ENCODE measurements around the gene MRPL28. TPM values are rescaled to one million over a fixed set of nuclear protein-coding genes. Genes with fewer than 3 reads are reported as not detected.

Gene MRPL28
- total and polyA plus RNA-seq, 2 experiments from 2014 or later = 88.1 to 126 TPM

DNA sequence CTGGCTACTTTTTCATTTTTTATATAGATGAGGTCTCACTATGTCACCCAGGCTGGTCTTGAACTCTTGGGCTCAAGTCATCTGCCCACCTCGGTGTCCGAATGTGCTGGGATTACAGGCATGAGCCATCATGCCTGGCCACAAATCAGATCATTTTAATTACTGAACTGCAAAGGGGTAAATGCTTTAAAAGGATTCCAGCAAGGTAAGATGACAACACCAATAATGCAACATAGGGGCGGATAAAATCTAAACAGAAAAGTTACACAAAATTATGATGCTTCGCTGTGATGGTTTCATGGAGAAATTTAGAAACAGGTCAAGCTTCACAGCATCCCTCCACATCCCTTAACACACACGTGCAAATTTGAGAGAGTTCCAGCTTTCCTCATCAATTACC is 50.1 kb downstream of the MRPL28 start:
- no peaks in the 10 kb centered on the region for H3K27me3 ChIP-seq
- no peak for DNase-seq (ENCODE audit: low spot score)
- no peaks in the 10 kb centered on the region for H3K4me1 ChIP-seq (ENCODE audit: insufficient read depth)
- no peaks in the 10 kb centered on the region for H3K9me2 ChIP-seq (replicated peaks; ENCODE audit: insufficient read depth)
- no peaks in the 10 kb centered on the region for H3K36me3 ChIP-seq (replicated peaks; ENCODE audit: insufficient read depth, low read depth)
- no peaks in the 10 kb centered on the region for H3K9me3 ChIP-seq (ENCODE audit: low read depth)
- whole genome bisulfite sequencing (ENCODE audit: low lambda C conversion rate, missing lambda C conversion rate) = 97% methylated on average over 5 of the region's 5 CpGs
- no peak for TF ChIP-seq EZH2phosphoT487 (IDR thresholded peaks at IDR 0.05; ENCODE audit: low read depth, severe bottlenecking, unreplicated experiment)
- TF ChIP-seq EZH2 (IDR thresholded peaks at IDR 0.05; ENCODE audit: borderline replicate concordance) = no peak
- TF ChIP-seq, protein P1, sequence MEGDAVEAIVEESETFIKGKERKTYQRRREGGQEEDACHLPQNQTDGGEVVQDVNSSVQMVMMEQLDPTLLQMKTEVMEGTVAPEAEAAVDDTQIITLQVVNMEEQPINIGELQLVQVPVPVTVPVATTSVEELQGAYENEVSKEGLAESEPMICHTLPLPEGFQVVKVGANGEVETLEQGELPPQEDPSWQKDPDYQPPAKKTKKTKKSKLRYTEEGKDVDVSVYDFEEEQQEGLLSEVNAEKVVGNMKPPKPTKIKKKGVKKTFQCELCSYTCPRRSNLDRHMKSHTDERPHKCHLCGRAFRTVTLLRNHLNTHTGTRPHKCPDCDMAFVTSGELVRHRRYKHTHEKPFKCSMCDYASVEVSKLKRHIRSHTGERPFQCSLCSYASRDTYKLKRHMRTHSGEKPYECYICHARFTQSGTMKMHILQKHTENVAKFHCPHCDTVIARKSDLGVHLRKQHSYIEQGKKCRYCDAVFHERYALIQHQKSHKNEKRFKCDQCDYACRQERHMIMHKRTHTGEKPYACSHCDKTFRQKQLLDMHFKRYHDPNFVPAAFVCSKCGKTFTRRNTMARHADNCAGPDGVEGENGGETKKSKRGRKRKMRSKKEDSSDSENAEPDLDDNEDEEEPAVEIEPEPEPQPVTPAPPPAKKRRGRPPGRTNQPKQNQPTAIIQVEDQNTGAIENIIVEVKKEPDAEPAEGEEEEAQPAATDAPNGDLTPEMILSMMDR (IDR thresholded peaks at IDR 0.05; ENCODE audit: poor library complexity) = no peak
- H3K79me2 ChIP-seq = peaks cover 97% of the 10 kb centered on the region
- H3K27ac ChIP-seq = no peak overlapping the region
- H3K4me2 ChIP-seq = no peak overlapping the region
- peaks cover 41% of the 10 kb centered on the region for H4K20me1 ChIP-seq (ENCODE audit: insufficient read depth, poor library complexity, severe bottlenecking)
- no peak overlapping the region for H2AFZ ChIP-seq
- H3K4me3 ChIP-seq = no peak overlapping the region

DNA sequence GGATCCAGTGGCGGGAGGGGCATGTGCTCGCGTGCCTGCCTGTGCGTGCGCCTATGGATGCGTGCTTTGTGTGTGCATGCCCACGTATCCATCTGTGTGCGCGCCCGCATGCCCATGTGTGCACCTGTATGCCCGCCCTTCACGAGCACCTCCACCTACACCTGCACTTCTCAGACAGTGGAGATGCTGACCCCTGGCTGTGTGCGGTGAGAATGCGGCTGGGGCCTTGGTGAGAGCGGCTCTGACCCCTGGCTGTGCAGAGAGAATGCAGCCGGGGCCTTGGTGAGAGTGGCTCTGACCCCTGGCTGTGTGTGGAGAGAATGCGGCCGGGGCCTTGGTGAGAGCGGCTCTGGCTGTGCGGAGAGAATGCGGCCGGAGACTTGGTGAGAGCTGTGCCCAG is 51.7 kb downstream of the MRPL28 start:
- H3K9me3 ChIP-seq (ENCODE audit: low read depth) = no peaks in the 10 kb centered on the region
- H3K27ac ChIP-seq = no peak overlapping the region
- no peaks in the 10 kb centered on the region for H3K36me3 ChIP-seq (replicated peaks; ENCODE audit: insufficient read depth, low read depth)
- H3K4me1 ChIP-seq (ENCODE audit: insufficient read depth) = no peaks in the 10 kb centered on the region
- H4K20me1 ChIP-seq (ENCODE audit: insufficient read depth, poor library complexity, severe bottlenecking) = peaks cover 34% of the 10 kb centered on the region
- no peaks in the 10 kb centered on the region for H3K9me2 ChIP-seq (replicated peaks; ENCODE audit: insufficient read depth)
- H3K4me2 ChIP-seq = no peak overlapping the region
- peaks cover 92% of the 10 kb centered on the region for H3K79me2 ChIP-seq
- no peaks in the 10 kb centered on the region for H3K27me3 ChIP-seq
- H2AFZ ChIP-seq = no peak overlapping the region
- DNase-seq (ENCODE audit: low spot score) = no peak
- no peak for TF ChIP-seq EZH2phosphoT487 (IDR thresholded peaks at IDR 0.05; ENCODE audit: low read depth, severe bottlenecking, unreplicated experiment)
- TF ChIP-seq EZH2 (IDR thresholded peaks at IDR 0.05; ENCODE audit: borderline replicate concordance) = no peak
- TF ChIP-seq, protein P1 (IDR thresholded peaks at IDR 0.05; ENCODE audit: poor library complexity) = peak; percentile 10
- H3K4me3 ChIP-seq = no peak overlapping the region
- WGBS (ENCODE audit: low lambda C conversion rate, missing lambda C conversion rate) = 89% methylated on average over 22 of the region's 22 CpGs

DNA sequence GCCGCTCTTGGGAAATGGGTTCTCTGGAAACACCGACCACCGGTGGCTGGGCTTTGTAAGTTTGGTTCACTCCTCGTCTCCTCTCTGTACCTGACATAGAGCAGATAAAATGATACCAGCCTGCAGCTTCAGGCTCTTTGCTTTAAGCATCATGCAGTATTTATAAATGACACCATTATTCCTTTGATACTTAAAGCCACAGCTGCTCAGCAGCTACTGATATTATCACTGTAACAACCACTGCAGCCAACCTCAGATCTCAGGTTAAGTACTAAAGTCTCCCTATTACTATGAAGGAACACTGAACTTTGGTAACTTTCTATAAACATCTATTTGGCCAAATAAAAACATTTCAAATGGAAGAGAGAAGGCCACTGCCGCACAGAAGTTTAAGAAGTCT is 52.8 kb downstream of the MRPL28 start:
- Histone ChIP-seq H3K9me2 (replicated peaks; ENCODE audit: insufficient read depth) (no peaks in the 10 kb centered on the region), H3K9me3 (ENCODE audit: low read depth) (no peaks in the 10 kb centered on the region), H3K27me3 (no peaks in the 10 kb centered on the region), H3K4me3 (no peak overlapping the region), H3K4me1 (ENCODE audit: insufficient read depth) (no peaks in the 10 kb centered on the region), H3K79me2 (peaks cover 85% of the 10 kb centered on the region), H3K4me2 (no peak overlapping the region), H2AFZ (no peak overlapping the region), H3K36me3 (replicated peaks; ENCODE audit: insufficient read depth, low read depth) (no peaks in the 10 kb centered on the region), H3K27ac (no peak overlapping the region), H4K20me1 (ENCODE audit: insufficient read depth, poor library complexity, severe bottlenecking) (peaks cover 31% of the 10 kb centered on the region)
- 93% methylated on average over 5 of the region's 5 CpGs for WGBS (ENCODE audit: low lambda C conversion rate, missing lambda C conversion rate)
- no peak for DNase-seq (ENCODE audit: low spot score)
- TF ChIP-seq EZH2phosphoT487 (IDR thresholded peaks at IDR 0.05; ENCODE audit: low read depth, severe bottlenecking, unreplicated experiment) (no peak), EZH2 (IDR thresholded peaks at IDR 0.05; ENCODE audit: borderline replicate concordance) (no peak)
- TF ChIP-seq, protein P1 (IDR thresholded peaks at IDR 0.05; ENCODE audit: poor library complexity) = no peak

Other genes starting within 250 kb of the MRPL28 start
- gene NPRL3, start 231.9 kb downstream of the MRPL28 start, total RNA-seq = 5.5 and 10.2 TPM in 2 replicates
- 28.8 and 31.2 TPM in 2 replicates for gene NPRL3, start 231.9 kb downstream of the MRPL28 start, polyA plus RNA-seq
- gene HBZ, start 217.9 kb downstream of the MRPL28 start, total RNA-seq = not detected in 2 replicates
- gene HBZ, start 217.9 kb downstream of the MRPL28 start, polyA plus RNA-seq = 0.28 TPM in 1 of 2 replicates, not detected in the other
- not detected in 2 replicates for gene HBM, start 204.6 kb downstream of the MRPL28 start, total RNA-seq
- gene HBM, start 204.6 kb downstream of the MRPL28 start, polyA plus RNA-seq = not detected in 2 replicates
- gene HBA2, start 197.7 kb downstream of the MRPL28 start, total RNA-seq = not detected in 2 replicates
- gene HBA2, start 197.7 kb downstream of the MRPL28 start, polyA plus RNA-seq = not detected in 2 replicates
- gene HBA1, start 193.9 kb downstream of the MRPL28 start, total RNA-seq = not detected in 2 replicates
- 1.9 TPM in 1 of 2 replicates, not detected in the other for gene HBA1, start 193.9 kb downstream of the MRPL28 start, polyA plus RNA-seq
- not detected in 2 replicates for gene HBQ1, start 190.1 kb downstream of the MRPL28 start, total RNA-seq
- 0.30 TPM in 1 of 2 replicates, not detected in the other for gene HBQ1, start 190.1 kb downstream of the MRPL28 start, polyA plus RNA-seq
- gene LUC7L, start 141.1 kb downstream of the MRPL28 start, total RNA-seq = 74.1 and 75.4 TPM in 2 replicates
- gene LUC7L, start 141.1 kb downstream of the MRPL28 start, polyA plus RNA-seq = 75.2 and 88.1 TPM in 2 replicates
- gene FAM234A, start 135.7 kb downstream of the MRPL28 start, total RNA-seq = 37.6 and 84.1 TPM in 2 replicates
- gene FAM234A, start 135.7 kb downstream of the MRPL28 start, polyA plus RNA-seq = 96.5 and 106 TPM in 2 replicates
- gene RGS11, start 94.6 kb downstream of the MRPL28 start, total RNA-seq = 0.04 and 0.57 TPM in 2 replicates
- 0.93 and 3.4 TPM in 2 replicates for gene RGS11, start 94.6 kb downstream of the MRPL28 start, polyA plus RNA-seq
- 0.48 TPM in 1 of 2 replicates, not detected in the other for gene ARHGDIG, start 89.9 kb downstream of the MRPL28 start, total RNA-seq
- gene ARHGDIG, start 89.9 kb downstream of the MRPL28 start, polyA plus RNA-seq = 1.0 and 1.1 TPM in 2 replicates
- 0.08 TPM in 1 of 2 replicates, not detected in the other for gene PDIA2, start 87.4 kb downstream of the MRPL28 start, total RNA-seq
- gene PDIA2, start 87.4 kb downstream of the MRPL28 start, polyA plus RNA-seq = 0.47 and 1.0 TPM in 2 replicates
- 22.5 and 27.2 TPM in 2 replicates for gene AXIN1, start 17.8 kb downstream of the MRPL28 start, total RNA-seq
- 16.1 and 22.5 TPM in 2 replicates for gene AXIN1, start 17.8 kb downstream of the MRPL28 start, polyA plus RNA-seq
- gene PGAP6, start 11.4 kb upstream of the MRPL28 start, total RNA-seq = 130 and 133 TPM in 2 replicates
- gene PGAP6, start 11.4 kb upstream of the MRPL28 start, polyA plus RNA-seq = 205 and 229 TPM in 2 replicates
- 168 and 227 TPM in 2 replicates for gene NME4, start 26.7 kb upstream of the MRPL28 start, total RNA-seq
- 543 and 611 TPM in 2 replicates for gene NME4, start 26.7 kb upstream of the MRPL28 start, polyA plus RNA-seq
- gene DECR2, start 31.3 kb upstream of the MRPL28 start, total RNA-seq = 29.4 and 54.5 TPM in 2 replicates
- 80.5 and 107 TPM in 2 replicates for gene DECR2, start 31.3 kb upstream of the MRPL28 start, polyA plus RNA-seq
- 39.9 and 47.3 TPM in 2 replicates for gene RAB11FIP3, start 55.1 kb upstream of the MRPL28 start, total RNA-seq
- 72.8 and 81.0 TPM in 2 replicates for gene RAB11FIP3, start 55.1 kb upstream of the MRPL28 start, polyA plus RNA-seq
- gene CAPN15, start 157.2 kb upstream of the MRPL28 start, total RNA-seq = 41.7 and 51.0 TPM in 2 replicates
- gene CAPN15, start 157.2 kb upstream of the MRPL28 start, polyA plus RNA-seq = 42.7 and 47.9 TPM in 2 replicates
- not detected in 2 replicates for gene PRR35, start 189.9 kb upstream of the MRPL28 start, total RNA-seq
- not detected in 2 replicates for gene PRR35, start 189.9 kb upstream of the MRPL28 start, polyA plus RNA-seq
- gene NHLRC4, start 196.5 kb upstream of the MRPL28 start, total RNA-seq = 1.0 and 1.2 TPM in 2 replicates
- gene NHLRC4, start 196.5 kb upstream of the MRPL28 start, polyA plus RNA-seq = 0.25 and 1.7 TPM in 2 replicates
- 26.7 and 30.0 TPM in 2 replicates for gene PIGQ, start 199.4 kb upstream of the MRPL28 start, total RNA-seq
- gene PIGQ, start 199.4 kb upstream of the MRPL28 start, polyA plus RNA-seq = 58.6 and 64.6 TPM in 2 replicates
- 28.4 and 30.2 TPM in 2 replicates for gene RAB40C, start 219.5 kb upstream of the MRPL28 start, total RNA-seq
- gene RAB40C, start 219.5 kb upstream of the MRPL28 start, polyA plus RNA-seq = 30.8 and 32.7 TPM in 2 replicates

Data from hepatocyte (in vitro differentiated cells).